ENCODE measurements around the gene DYSF. TPM values are rescaled to one million over a fixed set of nuclear protein-coding genes. Genes with fewer than 3 reads are reported as not detected.

DYSF gene
- total RNA-seq, 1 experiment from 2014 or later: 5.5 TPM

- no peaks in the 10 kb centered on the region for H3K9me3 Mint-ChIP-seq
- H4K8ac ChIP-seq (replicated peaks; ENCODE audit: insufficient read length, low read depth, low read length): no peak overlapping the region
Measured at GRCh38 chr2:71503837-71504236, 50.5 kb downstream of the DYSF start.

More at GRCh38 chr2:71503837-71504236, 50.5 kb downstream of the DYSF start:
- Mint-ChIP-seq H3K36me3 (ENCODE audit: insufficient read depth in 1 of 3, low read depth in 3 of 3) (no peaks in the 10 kb centered on the region), H3K4me3 (no peak overlapping the region), H3K27ac (no peak overlapping the region; a peak in 1 of 7 replicates), H3K4me1 (peaks cover 3 to 8% of the 10 kb centered on the region in 2 experiments; a peak in 2 of 4 replicates), H3K27me3 (ENCODE audit: low read depth) (no peaks in the 10 kb centered on the region)
- Histone ChIP-seq H3T11ph (ENCODE audit: low read length) (no peak overlapping the region), H2BK5ac (ENCODE audit: insufficient read length, low read length) (no peak overlapping the region), H3K79me2 (ENCODE audit: insufficient read depth, low read length) (no peaks in the 10 kb centered on the region), H4K20me1 (ENCODE audit: control insufficient read depth, insufficient read depth, insufficient read length) (no peaks in the 10 kb centered on the region), H2BK12ac (ENCODE audit: insufficient read length, low read depth, low read length) (no peak overlapping the region), H4K5ac (ENCODE audit: insufficient read length, low read depth, low read length) (no peak overlapping the region), H3K14ac (ENCODE audit: insufficient read depth, low read length) (no peak overlapping the region), H3K27ac (ENCODE audit: insufficient read length, low read depth, low read length) (no peak overlapping the region), H3K4me2 (ENCODE audit: insufficient read depth, insufficient read length, low read length) (no peak overlapping the region), H3K18ac (ENCODE audit: insufficient read length, low read depth, low read length) (no peak overlapping the region), H3K23me2 (ENCODE audit: insufficient read length, low read depth, low read length, poor library complexity, severe bottlenecking) (no peaks in the 10 kb centered on the region), H3K4ac (ENCODE audit: low read depth, low read length) (no peak overlapping the region), H3K9me3 (ENCODE audit: control insufficient read depth, low read depth, low read length) (no peaks in the 10 kb centered on the region), H3K4me1 (ENCODE audit: insufficient read depth, low read length) (peaks cover 6% of the 10 kb centered on the region; the same call in 1 of the 2 replicates), H3K56ac (ENCODE audit: insufficient read length, low read depth, low read length) (no peak overlapping the region), H3K27me3 (ENCODE audit: insufficient read depth, low read length) (no peaks in the 10 kb centered on the region), H2AK5ac (ENCODE audit: insufficient read length, low read length) (no peak overlapping the region), H2AFZ (ENCODE audit: low read length) (no peak overlapping the region), H2BK15ac (ENCODE audit: low read depth, low read length) (no peak overlapping the region), H3K9ac (ENCODE audit: extremely low read depth, insufficient read length, low read length) (no peak overlapping the region), H4K91ac (ENCODE audit: insufficient read length, low read depth, low read length) (no peak overlapping the region), H3K79me1 (ENCODE audit: insufficient read depth, low read depth, low read length, poor library complexity, severe bottlenecking) (no peaks in the 10 kb centered on the region), H2BK20ac (ENCODE audit: low read depth, low read length, poor library complexity, severe bottlenecking) (no peak overlapping the region), H3K23ac (ENCODE audit: insufficient read length, low read depth, low read length) (no peak overlapping the region), H2BK120ac (ENCODE audit: low read depth, low read length, poor library complexity, severe bottlenecking) (no peak overlapping the region)
- no peak for TF ChIP-seq CTCF (conservative IDR thresholded peaks at IDR 0.05)
- WGBS (ENCODE audit: extremely low coverage, insufficient read length, low lambda C conversion rate): no CpG with 5 or more reads among the region's 7 CpGs
- DNase-seq: no peak

Data from H9 (cell line).